Hematopoietic multipotent progenitor cell treated with erythropoietin and hydrocortisone succinate and interleukin-3 and kit ligand, for 4 days (in vitro differentiated cells): ENCODE results near the gene CREB5.

Source experiments
- DNase-seq: peaks from one replicate; pipeline ENCODE4 v3.0.0-alpha.2; 2015

Gene CREB5

GRCh38 chr7:28621369-28621841, 209.1 kb downstream of the CREB5 start:
- DNase-seq, result no peak

- DNase-seq, result no peak
Observed at GRCh38 chr7:28623105-28623730, 210.9 kb downstream of the CREB5 start.

GRCh38 chr7:28623863-28624262, 211.5 kb downstream of the CREB5 start:
- DNase-seq, result peak; percentile 42

- no peak for DNase-seq
Observed at GRCh38 chr7:28625432-28625831, 213.1 kb downstream of the CREB5 start.

- DNase-seq, result no peak
Observed at GRCh38 chr7:28626221-28626620, 213.9 kb downstream of the CREB5 start.

- peak; percentile 77 for DNase-seq
Observed at GRCh38 chr7:28626624-28627262, 214.4 kb downstream of the CREB5 start.

- no peak for DNase-seq
Observed at GRCh38 chr7:28627263-28627653, 214.9 kb downstream of the CREB5 start.

- no peak for DNase-seq
Observed at GRCh38 chr7:28627896-28628295, 215.6 kb downstream of the CREB5 start.

- no peak for DNase-seq
Observed at GRCh38 chr7:28629216-28629842, 217.0 kb downstream of the CREB5 start.

- DNase-seq, result no peak
Observed at GRCh38 chr7:28630350-28630749, 218.0 kb downstream of the CREB5 start.

- no peak for DNase-seq
Observed at GRCh38 chr7:28631995-28632394, 219.7 kb downstream of the CREB5 start.

- DNase-seq, result no peak
Observed at GRCh38 chr7:28638914-28639313, 226.6 kb downstream of the CREB5 start.

- no peak for DNase-seq
Observed at GRCh38 chr7:28640001-28640400, 227.7 kb downstream of the CREB5 start.

GRCh38 chr7:28641752-28642545, 229.6 kb downstream of the CREB5 start:
- no peak for DNase-seq

GRCh38 chr7:28643188-28643569, 230.9 kb downstream of the CREB5 start:
- no peak for DNase-seq

GRCh38 chr7:28643584-28644340, 231.4 kb downstream of the CREB5 start:
- no peak for DNase-seq

- DNase-seq, result no peak
Observed at GRCh38 chr7:28645866-28646265, 233.5 kb downstream of the CREB5 start.

- no peak for DNase-seq
Observed at GRCh38 chr7:28646376-28647075, 234.2 kb downstream of the CREB5 start.

GRCh38 chr7:28647076-28647421, 234.7 kb downstream of the CREB5 start:
- DNase-seq, result no peak

- no peak for DNase-seq
Observed at GRCh38 chr7:28649189-28649588, 236.9 kb downstream of the CREB5 start.

GRCh38 chr7:28649811-28650210, 237.5 kb downstream of the CREB5 start:
- no peak for DNase-seq

GRCh38 chr7:28654110-28654509, 241.8 kb downstream of the CREB5 start:
- DNase-seq, result no peak
